Karpas-422 (cell line): Measurements from ENCODE around the gene AGAP6. TPM values are rescaled to one million over a fixed set of nuclear protein-coding genes. Genes with fewer than 3 reads are reported as not detected.
"Not testable (repeated sequence)": the region's sequence is repeated elsewhere in the genome, so short reads cannot be mapped to it uniquely, and the experiment has no call there.

ENCODE experiments used
- DNase-seq: peaks from one replicate; pipeline ENCODE4 v3.0.0-alpha.2; 2015
- H2AFZ ChIP-seq: fragments of 200-600 bp; sonication (generic); 2 replicates; pipeline ENCODE4 v1.6.1; 2014; ENCODE audit warnings: antibody characterized with exemption, low read length, mixed read lengths
- H3K27ac ChIP-seq: fragments of 200-600 bp; sonication (generic); 2 replicates; pipeline ENCODE4 v1.5.1; 2014; ENCODE audit warnings: mild to moderate bottlenecking, low read length, moderate library complexity
- H3K27me3 ChIP-seq: fragments of 200-600 bp; sonication (generic); 2 replicates; pipeline ENCODE4 v1.6.1; 2014; ENCODE audit warnings: low read length, mixed read lengths
- H3K36me3 ChIP-seq: fragments of 200-600 bp; sonication (generic); 2 replicates; pipeline ENCODE4 v1.6.1; 2014; ENCODE audit warnings: low read length, mixed read lengths; ENCODE audit not compliant: insufficient read depth
- H3K4me1 ChIP-seq: fragments of 200-600 bp; sonication (generic); 2 replicates; pipeline ENCODE4 v1.6.1; 2014; ENCODE audit warnings: mild to moderate bottlenecking, low read length, mixed read lengths
- H3K4me2 ChIP-seq: fragments of 200-600 bp; sonication (generic); 2 replicates; pipeline ENCODE4 v1.6.1; 2014; ENCODE audit warnings: low read length, low read depth, mild to moderate bottlenecking; ENCODE audit not compliant: poor library complexity, severe bottlenecking
- H3K4me3 ChIP-seq: fragments of 200-600 bp; sonication (generic); 2 replicates; pipeline ENCODE4 v1.5.1; 2014; ENCODE audit warnings: mild to moderate bottlenecking, antibody characterized with exemption, low read length, mixed read lengths
- H3K79me2 ChIP-seq: fragments of 200-600 bp; sonication (generic); 2 replicates; pipeline ENCODE4 v1.6.1; 2014; ENCODE audit warnings: mild to moderate bottlenecking, low read length, mixed read lengths
- H3K9ac ChIP-seq: fragments of 200-600 bp; sonication (generic); 2 replicates; pipeline ENCODE4 v1.6.0; 2014; ENCODE audit warnings: low read length
- H3K9me2 ChIP-seq: fragments of 200-600 bp; sonication (generic), shearing (Covaris generic); replicated peaks from 2 replicates; pipeline ENCODE4 v1.6.0; 2014; ENCODE audit warnings: mild to moderate bottlenecking, low read length, moderate library complexity; ENCODE audit not compliant: insufficient read depth
- H3K9me3 ChIP-seq: fragments of 300-700, 200-600 bp; sonication (generic); 2 replicates; pipeline ENCODE4 v1.6.1; 2014; ENCODE audit warnings: low read length, mixed read lengths
- H4K20me1 ChIP-seq: fragments of 200-600 bp; sonication (generic); 2 replicates; pipeline ENCODE4 v1.6.1; 2014; ENCODE audit warnings: mild to moderate bottlenecking, antibody characterized with exemption, low read length, low read depth; ENCODE audit not compliant: insufficient read depth
- total RNA-seq: library from RNA; depleted of rRNA; stranded (reverse); fragments of >200 nt; shearing (Covaris generic); gene quantifications from 2 replicates; pipeline ENCODE4 v1.2.3, GENCODE V29; 2014; ENCODE audit warnings: low replicate concordance

The AGAP6 gene
- total RNA-seq, 1 experiment from 2014 or later: 17.1 TPM

- H3K4me2 ChIP-seq, H3K9me3 ChIP-seq, H2AFZ ChIP-seq, H4K20me1 ChIP-seq, H3K9me2 ChIP-seq, H3K27me3 ChIP-seq, H3K79me2 ChIP-seq, H3K27ac ChIP-seq, H3K9ac ChIP-seq, H3K36me3 ChIP-seq, H3K4me3 ChIP-seq, DNase-seq, H3K4me1 ChIP-seq: not testable (repeated sequence)
These were observed 29.4 kb downstream of the AGAP6 start for GRCh38 chr10:50017646-50018045.

- H3K9me2 ChIP-seq, DNase-seq, H3K27ac ChIP-seq, H3K4me3 ChIP-seq, H3K4me2 ChIP-seq, H3K4me1 ChIP-seq, H3K36me3 ChIP-seq, H3K9ac ChIP-seq, H2AFZ ChIP-seq, H3K9me3 ChIP-seq, H4K20me1 ChIP-seq, H3K27me3 ChIP-seq, H3K79me2 ChIP-seq: not testable (repeated sequence)
These were observed 31.1 kb downstream of the AGAP6 start for GRCh38 chr10:50019279-50019678.

- not testable (repeated sequence) for H3K9me3 ChIP-seq, H4K20me1 ChIP-seq, H3K36me3 ChIP-seq, DNase-seq, H2AFZ ChIP-seq, H3K27me3 ChIP-seq, H3K4me2 ChIP-seq, H3K79me2 ChIP-seq, H3K9ac ChIP-seq, H3K4me1 ChIP-seq, H3K4me3 ChIP-seq, H3K27ac ChIP-seq, H3K9me2 ChIP-seq
These were observed 32.3 kb downstream of the AGAP6 start for GRCh38 chr10:50020451-50021024.

GRCh38 chr10:50021646-50022045 is 33.4 kb downstream of the AGAP6 start:
- Histone ChIP-seq H3K36me3 (no peaks in the 10 kb centered on the region), H2AFZ (no peak overlapping the region), H3K4me1 (no peaks in the 10 kb centered on the region), H3K9ac (no peak overlapping the region), H3K27ac (no peak overlapping the region), H3K79me2 (no peaks in the 10 kb centered on the region), H3K4me2 (no peak overlapping the region), H4K20me1 (no peaks in the 10 kb centered on the region), H3K9me3 (no peaks in the 10 kb centered on the region), H3K9me2 (no peaks in the 10 kb centered on the region), H3K27me3 (no peaks in the 10 kb centered on the region), H3K4me3 (no peak overlapping the region)
- no peak for DNase-seq

GRCh38 chr10:50024716-50025383 is 36.6 kb downstream of the AGAP6 start:
- H3K9me3 ChIP-seq, H3K4me1 ChIP-seq, H3K4me3 ChIP-seq, H3K9ac ChIP-seq, H3K27me3 ChIP-seq, H3K4me2 ChIP-seq, H3K9me2 ChIP-seq, DNase-seq, H3K27ac ChIP-seq, H2AFZ ChIP-seq, H4K20me1 ChIP-seq, H3K36me3 ChIP-seq, H3K79me2 ChIP-seq: not testable (repeated sequence)

- H3K4me1 ChIP-seq: no peaks in the 10 kb centered on the region
- H3K9me2 ChIP-seq: no peaks in the 10 kb centered on the region
- H3K9ac ChIP-seq: no peak overlapping the region
- no peak overlapping the region for H2AFZ ChIP-seq
- H3K27ac ChIP-seq: no peak overlapping the region
- H3K9me3 ChIP-seq: no peaks in the 10 kb centered on the region
- H3K4me3 ChIP-seq: no peak overlapping the region
- no peak overlapping the region for H3K4me2 ChIP-seq
- H3K79me2 ChIP-seq: no peaks in the 10 kb centered on the region
- no peak for DNase-seq
- no peaks in the 10 kb centered on the region for H4K20me1 ChIP-seq
- H3K27me3 ChIP-seq: no peaks in the 10 kb centered on the region
- no peaks in the 10 kb centered on the region for H3K36me3 ChIP-seq
These were observed 37.4 kb downstream of the AGAP6 start for GRCh38 chr10:50025627-50026026.

GRCh38 chr10:50027195-50027594 is 39.0 kb downstream of the AGAP6 start:
- no peak for DNase-seq
- Histone ChIP-seq H3K9me2 (no peaks in the 10 kb centered on the region), H3K9ac (no peak overlapping the region), H3K9me3 (no peaks in the 10 kb centered on the region), H3K4me2 (no peak overlapping the region), H3K4me1 (no peaks in the 10 kb centered on the region), H4K20me1 (no peaks in the 10 kb centered on the region), H3K27ac (no peak overlapping the region), H2AFZ (no peak overlapping the region), H3K4me3 (no peak overlapping the region), H3K79me2 (no peaks in the 10 kb centered on the region), H3K36me3 (no peaks in the 10 kb centered on the region), H3K27me3 (no peaks in the 10 kb centered on the region)

GRCh38 chr10:50033481-50033880 is 45.3 kb downstream of the AGAP6 start:
- no peaks in the 10 kb centered on the region for H3K36me3 ChIP-seq
- no peak for DNase-seq
- H3K79me2 ChIP-seq: no peaks in the 10 kb centered on the region
- no peaks in the 10 kb centered on the region for H3K9me2 ChIP-seq
- no peak overlapping the region for H2AFZ ChIP-seq
- H3K4me3 ChIP-seq: no peak overlapping the region
- no peaks in the 10 kb centered on the region for H3K4me1 ChIP-seq
- H3K9me3 ChIP-seq: no peaks in the 10 kb centered on the region
- no peaks in the 10 kb centered on the region for H4K20me1 ChIP-seq
- H3K27ac ChIP-seq: no peak overlapping the region
- no peak overlapping the region for H3K4me2 ChIP-seq
- no peaks in the 10 kb centered on the region for H3K27me3 ChIP-seq
- H3K9ac ChIP-seq: no peak overlapping the region
